Measurements from ENCODE around the gene IGLL1. TPM values are rescaled to one million over a fixed set of nuclear protein-coding genes. Genes with fewer than 3 reads are reported as not detected.

Gene IGLL1
- not detected in 2 replicates for total RNA-seq

GRCh38 chr22:23579870-23580575 is at the start of gene IGLL1:
IGLL1 (minus strand) TSS chr22:23580290; CDS start chr22:23580190, 100 bp downstream.

Small RNAs within 50 kb of the gene (small RNA-seq; reads per million reads assigned to genes)
- gene AP000346.3, result not detected

Other genes with a start within 250 kb of the IGLL1 start
- gene DRICH1, start 52.0 kb upstream of the IGLL1 start, total RNA-seq, result not detected in 2 replicates
- gene RGL4, start 110.7 kb upstream of the IGLL1 start, total RNA-seq, result not detected in 2 replicates
- gene ZNF70, start 170.8 kb upstream of the IGLL1 start, total RNA-seq, result 5.7 and 7.2 TPM in 2 replicates
- gene VPREB3, start 174.1 kb upstream of the IGLL1 start, total RNA-seq, result not detected in 2 replicates
- 0.98 TPM in 1 of 2 replicates, not detected in the other for gene C22orf15, start 182.7 kb upstream of the IGLL1 start, total RNA-seq
- gene CHCHD10, start 187.7 kb upstream of the IGLL1 start, total RNA-seq, result 1.6 and 4.2 TPM in 2 replicates
- gene MMP11, start 192.6 kb upstream of the IGLL1 start, total RNA-seq, result 8.4 and 13.7 TPM in 2 replicates
- 71.2 and 89.6 TPM in 2 replicates for gene SMARCB1, start 206.7 kb upstream of the IGLL1 start, total RNA-seq

Measured in vein endothelial cell (primary cell).